LNCAP (cell line): Measurements from ENCODE around the gene CANT1.

Source experiments
- CTCF ChIP-seq: fragments of 450-650 bp; IDR thresholded peaks from 2 replicates; pipeline ENCODE4 v1.5.1; 2017; ENCODE audit warnings: mild to moderate bottlenecking

The CANT1 gene

DNA sequence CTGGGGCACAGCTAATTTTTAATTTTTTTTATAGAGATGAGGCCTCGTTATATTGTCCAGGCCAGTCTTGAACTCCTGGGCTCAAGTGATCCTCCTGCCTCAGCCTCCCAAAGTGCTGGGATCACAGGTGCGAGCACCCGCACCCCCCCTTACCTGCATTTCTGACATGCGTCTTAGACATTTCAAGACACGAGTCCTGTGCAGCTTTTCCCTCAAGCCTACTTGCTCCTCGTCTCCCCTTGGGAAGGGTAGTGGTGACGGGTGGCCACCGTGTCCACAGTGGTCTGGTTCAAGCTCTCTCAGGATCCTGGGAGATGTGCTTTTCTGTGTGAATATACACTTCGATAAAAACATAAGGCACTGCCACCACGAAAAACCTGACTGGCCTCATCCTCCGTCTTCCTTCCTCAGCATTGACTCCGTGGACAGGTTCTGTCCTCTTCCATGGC is 9.6 kb downstream of the CANT1 start:
- no peak for TF ChIP-seq CTCF

- TF ChIP-seq CTCF: no peak
These were observed 10.4 kb downstream of the CANT1 start for GRCh38 chr17:78999056-78999768.

DNA sequence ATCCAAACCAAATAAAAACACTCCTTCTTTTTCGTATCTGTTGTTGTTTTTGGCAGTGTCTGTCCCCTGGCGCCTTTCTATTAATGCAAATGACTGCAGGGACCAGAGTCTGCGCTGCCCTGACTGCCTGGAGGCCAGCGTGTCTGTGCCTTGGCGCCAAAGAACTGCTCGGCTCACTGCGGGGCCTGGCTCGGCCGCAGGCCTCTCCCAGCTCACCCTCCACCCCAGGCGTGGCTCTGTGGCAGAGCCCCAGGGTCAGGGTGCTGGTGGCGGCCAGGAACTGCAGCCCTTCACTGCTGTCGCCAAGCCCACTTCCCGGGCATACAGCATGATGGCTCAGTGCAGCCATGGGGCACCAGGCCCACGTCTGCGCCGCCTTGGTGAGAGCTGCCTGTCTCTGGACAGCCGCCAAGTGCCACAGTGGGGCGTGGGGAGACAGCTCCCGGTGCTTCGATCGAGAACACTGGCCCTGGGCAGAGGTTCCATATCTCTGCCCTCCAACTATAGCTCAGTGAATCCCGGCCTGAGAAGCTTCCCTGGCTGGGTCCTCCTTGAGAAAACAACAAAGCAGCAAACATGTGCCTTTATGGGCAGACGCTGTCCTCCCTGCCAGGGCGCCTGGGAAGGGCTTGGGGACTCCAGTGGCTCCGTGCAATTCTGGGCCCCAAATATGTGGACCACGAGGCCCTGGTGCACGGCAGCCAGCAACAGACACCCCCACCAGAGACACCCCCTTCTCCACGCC is 11.1 kb downstream of the CANT1 start:
- TF ChIP-seq CTCF: no peak

GRCh38 chr17:78997881-78998280 is 11.7 kb downstream of the CANT1 start:
- no peak for TF ChIP-seq CTCF

DNA sequence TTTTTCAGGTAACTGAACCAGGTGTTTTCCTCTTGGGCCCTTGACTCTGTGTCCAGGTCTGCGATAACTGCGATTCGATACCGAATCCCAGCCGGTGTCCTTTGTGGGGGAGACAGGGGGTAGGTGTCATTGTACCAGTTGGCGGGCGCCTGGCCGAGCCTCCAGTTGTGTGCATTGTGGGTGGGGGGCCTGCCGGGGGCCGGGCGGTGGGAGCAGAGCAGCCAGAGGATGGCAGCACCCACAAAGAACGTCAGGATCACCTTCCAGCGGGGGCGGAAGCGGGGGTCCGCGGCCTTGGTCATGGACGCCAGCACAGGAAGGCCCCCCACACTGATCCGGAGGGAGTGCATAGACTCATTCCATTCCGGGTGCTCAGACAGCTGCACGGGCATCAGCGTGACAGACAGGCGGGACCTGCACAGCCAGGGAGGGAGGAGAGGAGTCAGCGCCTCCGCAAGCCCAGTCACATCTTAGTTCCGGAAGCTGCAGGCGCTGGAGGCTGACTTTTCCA is 12.3 kb downstream of the CANT1 start:
- TF ChIP-seq CTCF: no peak

GRCh38 chr17:78996781-78997201 is 12.8 kb downstream of the CANT1 start:
- no peak for TF ChIP-seq CTCF

DNA sequence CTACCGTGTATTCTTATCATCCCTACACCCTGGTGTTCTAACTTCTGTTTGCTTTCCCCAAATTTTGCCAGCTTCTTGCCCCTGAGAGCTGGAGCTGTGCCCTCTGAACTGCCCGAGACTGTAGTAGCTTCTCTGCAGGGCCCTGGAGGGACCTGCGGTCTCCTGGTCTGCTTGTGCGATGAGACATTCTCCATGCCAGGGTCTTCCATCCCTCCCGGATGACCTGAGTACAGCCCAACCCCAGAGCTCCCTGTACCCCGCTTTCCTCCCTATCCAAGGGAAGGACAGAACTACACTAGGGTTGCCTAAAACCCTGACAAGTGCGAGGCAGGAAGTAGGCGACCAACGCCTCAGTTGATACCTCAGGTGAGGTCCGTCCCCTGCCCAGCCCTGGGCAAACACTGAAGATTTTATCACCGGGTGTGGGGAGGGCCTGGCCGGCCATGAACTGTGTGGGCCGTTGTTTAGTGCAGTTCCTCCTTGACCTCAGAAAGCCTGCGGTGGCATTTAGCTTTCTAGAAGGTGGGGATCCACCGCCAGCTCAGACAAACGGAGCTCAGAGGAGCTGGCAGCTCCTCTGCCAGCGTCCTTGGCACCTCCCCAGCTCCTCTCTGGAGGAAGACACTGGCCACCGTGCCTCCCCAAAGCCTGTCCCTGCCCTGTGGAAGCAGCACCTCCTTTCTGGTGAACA is 13.7 kb downstream of the CANT1 start:
- TF ChIP-seq CTCF: no peak
